Measurements from ENCODE around the gene ZBP1.

GRCh38 chr20:57578476-57579165 is 41.6 kb downstream of the ZBP1 start:
- TF ChIP-seq, protein P1, sequence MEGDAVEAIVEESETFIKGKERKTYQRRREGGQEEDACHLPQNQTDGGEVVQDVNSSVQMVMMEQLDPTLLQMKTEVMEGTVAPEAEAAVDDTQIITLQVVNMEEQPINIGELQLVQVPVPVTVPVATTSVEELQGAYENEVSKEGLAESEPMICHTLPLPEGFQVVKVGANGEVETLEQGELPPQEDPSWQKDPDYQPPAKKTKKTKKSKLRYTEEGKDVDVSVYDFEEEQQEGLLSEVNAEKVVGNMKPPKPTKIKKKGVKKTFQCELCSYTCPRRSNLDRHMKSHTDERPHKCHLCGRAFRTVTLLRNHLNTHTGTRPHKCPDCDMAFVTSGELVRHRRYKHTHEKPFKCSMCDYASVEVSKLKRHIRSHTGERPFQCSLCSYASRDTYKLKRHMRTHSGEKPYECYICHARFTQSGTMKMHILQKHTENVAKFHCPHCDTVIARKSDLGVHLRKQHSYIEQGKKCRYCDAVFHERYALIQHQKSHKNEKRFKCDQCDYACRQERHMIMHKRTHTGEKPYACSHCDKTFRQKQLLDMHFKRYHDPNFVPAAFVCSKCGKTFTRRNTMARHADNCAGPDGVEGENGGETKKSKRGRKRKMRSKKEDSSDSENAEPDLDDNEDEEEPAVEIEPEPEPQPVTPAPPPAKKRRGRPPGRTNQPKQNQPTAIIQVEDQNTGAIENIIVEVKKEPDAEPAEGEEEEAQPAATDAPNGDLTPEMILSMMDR (IDR thresholded peaks at IDR 0.05): no peak
- no peak for TF ChIP-seq POLR2AphosphoS5 (IDR thresholded peaks at IDR 0.05)
- no peak for TF ChIP-seq POLR2A (IDR thresholded peaks at IDR 0.05)
- no peak for TF ChIP-seq EP300 (IDR thresholded peaks at IDR 0.05)
